Upper lobe of left lung (tissue), 4 donors: ENCODE measurements around the gene SUPT3H.

ENCODE experiments used
- EP300 ChIP-seq, 4 donors: sonication (generic); formaldehyde crosslinking; IDR thresholded peaks; one replicate each; pipeline ENCODE4 v1.5.1; 2017; ENCODE audit warnings: antibody characterized with exemption in 4 of 4, control low read depth in 2 of 4
- POLR2A ChIP-seq, 4 donors: fragments of 450-650 bp; IDR thresholded peaks; one replicate each; pipeline ENCODE4 v1.5.1; 2016 to 2017; ENCODE audit warnings: antibody characterized with exemption in 4 of 4, mild to moderate bottlenecking in 2 of 4
- POLR2AphosphoS5 ChIP-seq, 2 donors: sonication (generic); formaldehyde crosslinking; IDR thresholded peaks; one replicate each; pipeline ENCODE4 v1.5.1; 2017; ENCODE audit warnings: antibody characterized with exemption in 2 of 2
- TF ChIP-seq, protein P1 (sequence below), 6 experiments: fragments of 450-650 bp in 4 of 6; fragments of 200-600 bp in 2 of 6; sonication (generic) in 2 of 6; IDR thresholded peaks; one replicate each; pipeline ENCODE4 v1.5.1; 2016 to 2019; ENCODE audit warnings: antibody characterized with exemption in 6 of 6

DNA sequence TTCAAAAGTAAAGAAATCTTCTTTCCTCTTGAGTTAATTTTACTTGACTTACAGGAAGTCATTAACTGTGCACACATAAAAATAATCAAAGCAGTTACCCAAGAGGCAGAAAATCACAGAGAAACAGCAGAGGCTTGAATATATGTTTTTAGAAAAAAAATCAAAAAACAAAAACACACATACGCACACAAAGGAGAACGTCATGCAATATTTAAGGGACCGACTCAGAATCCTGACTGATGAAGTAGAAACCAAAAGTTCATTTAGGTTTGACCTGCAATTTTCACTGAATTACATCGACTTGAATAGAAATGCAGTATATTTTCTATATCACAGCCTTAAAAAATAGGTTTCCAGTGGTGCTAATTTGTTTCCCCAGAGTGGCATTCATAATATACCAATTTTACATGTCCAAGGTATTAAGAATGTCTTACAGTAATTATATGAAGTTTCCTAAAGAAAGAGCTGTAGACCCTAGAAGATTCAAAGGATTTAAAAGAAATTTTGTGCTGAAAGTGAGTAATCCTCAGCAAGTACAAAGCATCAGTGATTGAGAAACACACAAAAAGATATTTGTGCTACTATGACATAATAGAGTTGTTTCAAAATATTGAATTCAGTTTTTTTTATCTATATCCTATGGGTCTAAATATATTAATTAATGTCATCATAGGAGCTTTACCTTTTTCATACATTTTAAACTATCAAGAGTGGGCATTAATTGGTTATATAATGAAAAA lies 408.1 kb downstream of the SUPT3H start:
- TF ChIP-seq, protein P1, sequence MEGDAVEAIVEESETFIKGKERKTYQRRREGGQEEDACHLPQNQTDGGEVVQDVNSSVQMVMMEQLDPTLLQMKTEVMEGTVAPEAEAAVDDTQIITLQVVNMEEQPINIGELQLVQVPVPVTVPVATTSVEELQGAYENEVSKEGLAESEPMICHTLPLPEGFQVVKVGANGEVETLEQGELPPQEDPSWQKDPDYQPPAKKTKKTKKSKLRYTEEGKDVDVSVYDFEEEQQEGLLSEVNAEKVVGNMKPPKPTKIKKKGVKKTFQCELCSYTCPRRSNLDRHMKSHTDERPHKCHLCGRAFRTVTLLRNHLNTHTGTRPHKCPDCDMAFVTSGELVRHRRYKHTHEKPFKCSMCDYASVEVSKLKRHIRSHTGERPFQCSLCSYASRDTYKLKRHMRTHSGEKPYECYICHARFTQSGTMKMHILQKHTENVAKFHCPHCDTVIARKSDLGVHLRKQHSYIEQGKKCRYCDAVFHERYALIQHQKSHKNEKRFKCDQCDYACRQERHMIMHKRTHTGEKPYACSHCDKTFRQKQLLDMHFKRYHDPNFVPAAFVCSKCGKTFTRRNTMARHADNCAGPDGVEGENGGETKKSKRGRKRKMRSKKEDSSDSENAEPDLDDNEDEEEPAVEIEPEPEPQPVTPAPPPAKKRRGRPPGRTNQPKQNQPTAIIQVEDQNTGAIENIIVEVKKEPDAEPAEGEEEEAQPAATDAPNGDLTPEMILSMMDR (IDR thresholded peaks at IDR 0.05), result no peak
- TF ChIP-seq POLR2A (IDR thresholded peaks at IDR 0.05) (no peak), EP300 (IDR thresholded peaks at IDR 0.05) (no peak), POLR2AphosphoS5 (IDR thresholded peaks at IDR 0.05) (no peak)
